ENCODE data around the gene TANK.

GRCh38 chr2:161269111-161269510 is 108.9 kb downstream of the TANK start:
- no peak for TF ChIP-seq POLR2A (IDR thresholded peaks at IDR 0.05)
- no peak for TF ChIP-seq CTCF (IDR thresholded peaks at IDR 0.05)
- TF ChIP-seq POLR2AphosphoS5 (IDR thresholded peaks at IDR 0.05) = no peak
